ENCODE measurements around the gene GRIFIN.

GRCh38 chr7:2500701-2501100, 24.5 kb upstream of the GRIFIN start:
- no peak for TF ChIP-seq POLR2A (IDR thresholded peaks at IDR 0.05; ENCODE audit: low read depth, low read length)
- no peak for TF ChIP-seq POLR2AphosphoS5 (IDR thresholded peaks at IDR 0.05; ENCODE audit: low read depth, low read length)
